Measurements from ENCODE around the gene ASPDH. TPM values are rescaled to one million over a fixed set of nuclear protein-coding genes. Genes with fewer than 3 reads are reported as not detected.
A peak's percentile ranks its signal among the peaks of the same experiment; 100 is the strongest.

Gene ASPDH
- total RNA-seq, 1 experiment from 2014 or later = not detected

GRCh38 chr19:50476224-50476906, 37.3 kb downstream of the ASPDH start, which contains the start of the genes EMC10 and GARIN5A (continued):
- TF ChIP-seq TCF7 (CRISPR knock-in tag; IDR thresholded peaks at IDR 0.05; ENCODE audit: low read depth) (no peak), FOXK1 (CRISPR knock-in tag; IDR thresholded peaks at IDR 0.05) (no peak), USF2 (CRISPR knock-in tag; IDR thresholded peaks at IDR 0.05) (peak; percentile 42), TEAD4 (CRISPR knock-in tag; IDR thresholded peaks at IDR 0.05) (peak; percentile 60; the same call in 1 of the 2 replicates), CREB1 (CRISPR knock-in tag; IDR thresholded peaks at IDR 0.05) (peak; percentile 78), ATF6 (CRISPR knock-in tag; IDR thresholded peaks at IDR 0.05) (no peak), NFE2L1 (CRISPR knock-in tag; IDR thresholded peaks at IDR 0.05) (no peak), MXD4 (CRISPR knock-in tag; IDR thresholded peaks at IDR 0.05; ENCODE audit: borderline replicate concordance) (no peak), ZBTB43 (CRISPR knock-in tag; IDR thresholded peaks at IDR 0.05) (peak; percentile 32; the same call in 1 of the 2 replicates), PRRX2 (CRISPR knock-in tag; IDR thresholded peaks at IDR 0.05) (no peak), NFATC4 (CRISPR knock-in tag; IDR thresholded peaks at IDR 0.05) (no peak), SMAD4 (CRISPR knock-in tag; IDR thresholded peaks at IDR 0.05) (no peak), ZSCAN18 (CRISPR knock-in tag; IDR thresholded peaks at IDR 0.05) (no peak), E2F4 (CRISPR knock-in tag; IDR thresholded peaks at IDR 0.05; ENCODE audit: borderline replicate concordance, low read depth) (0 out of 2 replicates have a peak, but pooled peaks have one; percentile 38), ZNF396 (CRISPR knock-in tag; IDR thresholded peaks at IDR 0.05; ENCODE audit: borderline replicate concordance) (no peak)

GRCh38 chr19:50475736-50476223, 37.9 kb downstream of the ASPDH start:
- POLR2A ChIA-PET = no interaction called here
- Mint-ChIP-seq H3K27ac (peak overlapping the region; percentile 87), H3K27me3 (ENCODE audit: low read depth) (no peaks in the 10 kb centered on the region; the same call in none of the 2 replicates), H3K4me1 (peaks cover 9% of the 10 kb centered on the region), H3K4me3 (peak overlapping the region; percentile 98), H3K36me3 (peaks cover 23% of the 10 kb centered on the region), H3K9me3 (peaks cover 14% of the 10 kb centered on the region)
- DNase-seq (ENCODE audit: low spot score) (no peak), ATAC-seq (peak; percentile 35; the same call in 1 of the 2 replicates)
- CTCF ChIA-PET = interaction anchor here (0.6 to 2.6 kb wide), 4 partner anchors 10 to 80 kb away, joined by 3 to 13 read pairs (median 6); no protein-coding TSS in a partner anchor
- TF ChIP-seq NR2C2 (CRISPR knock-in tag; IDR thresholded peaks at IDR 0.05) = no peak
- no peak for TF ChIP-seq ERG (CRISPR knock-in tag; IDR thresholded peaks at IDR 0.05)
- no peak for TF ChIP-seq ZNF317 (CRISPR knock-in tag; IDR thresholded peaks at IDR 0.05; ENCODE audit: borderline replicate concordance, low read depth)
- no peak for TF ChIP-seq PRRX2 (CRISPR knock-in tag; IDR thresholded peaks at IDR 0.05)
- TF ChIP-seq MAX (CRISPR knock-in tag; IDR thresholded peaks at IDR 0.05) = no peak
- no peak for TF ChIP-seq ATF2 (CRISPR knock-in tag; IDR thresholded peaks at IDR 0.05; ENCODE audit: borderline replicate concordance, low read depth)
- TF ChIP-seq TP53 (CRISPR knock-in tag; IDR thresholded peaks at IDR 0.05) = no peak
- TF ChIP-seq NFYB (CRISPR knock-in tag; conservative IDR thresholded peaks at IDR 0.05; ENCODE audit: low read depth) = no peak
- TF ChIP-seq HMGXB4 (CRISPR knock-in tag; IDR thresholded peaks at IDR 0.05) = no peak
- TF ChIP-seq ZNF232 (CRISPR knock-in tag; IDR thresholded peaks at IDR 0.05) = no peak

Data from WTC11 (cell line).